H1 (cell line): Measurements from ENCODE around the gene COLEC12. TPM values are rescaled to one million over a fixed set of nuclear protein-coding genes. Genes with fewer than 3 reads are reported as not detected.

Experiments
- CTCF ChIA-PET: fragments of 300-600 bp; sonication (Branson Sonifier 250); formaldehyde crosslinking; loops from one replicate; lab custom pipeline; 2021; ENCODE audit not compliant: partially characterized antibody; lab: Charles Lee
- POLR2A ChIA-PET: fragments of 300-600 bp; sonication (Branson Sonifier 250); formaldehyde crosslinking; loops from one replicate; lab custom pipeline; 2021; ENCODE audit warnings: inconsistent platforms; ENCODE audit not compliant: partially characterized antibody; lab: Charles Lee
- DNase-seq, 2 experiments: peaks; one replicate each; pipeline versions ENCODE4 v3.0.0 to v3.0.0-alpha.2; 2010 to 2022; ENCODE audit warnings: low spot score in 2 of 2, low read depth in 1 of 2, mixed read lengths in 1 of 2
- FAIRE-seq: peaks from 2 replicates; lab custom pipeline; 2011; peaks lifted over from hg19 to GRCh38; lab: Jason Lieb, UNC
- H2AFZ ChIP-seq: 2 replicates; pipeline ENCODE4 v1.8.1; 2012; ENCODE audit warnings: low read length, inconsistent platforms
- H2AK5ac ChIP-seq: 2 replicates; pipeline ENCODE4 v1.6.1; 2013; ENCODE audit warnings: low read depth, low read length
- H2BK120ac ChIP-seq: replicated peaks from 2 replicates; pipeline ENCODE3; 2013; ENCODE audit warnings: low read depth, low read length, inconsistent platforms
- H2BK12ac ChIP-seq: 2 replicates; pipeline ENCODE4 v1.6.1; 2013; ENCODE audit warnings: low read depth, low read length
- H2BK15ac ChIP-seq: 2 replicates; pipeline ENCODE4 v1.6.1; 2013; ENCODE audit warnings: low read length
- H2BK20ac ChIP-seq: 2 replicates; pipeline ENCODE4 v1.6.1; 2013; ENCODE audit warnings: low read length
- H2BK5ac ChIP-seq: 2 replicates; pipeline ENCODE4 v1.6.1; 2013; ENCODE audit warnings: low read depth, low read length
- H3K14ac ChIP-seq: 2 replicates; pipeline ENCODE4 v1.6.1; 2013; ENCODE audit warnings: inconsistent platforms; ENCODE audit not compliant: insufficient read length
- H3K18ac ChIP-seq: 2 replicates; pipeline ENCODE4 v1.6.1; 2013; ENCODE audit warnings: low read length; ENCODE audit errors: extremely low read depth
- H3K23ac ChIP-seq: 2 replicates; pipeline ENCODE4 v1.6.1; 2013; ENCODE audit warnings: inconsistent platforms; ENCODE audit not compliant: insufficient read length
- H3K23me2 ChIP-seq: 2 replicates; pipeline ENCODE4 v1.6.1; 2013; ENCODE audit warnings: low read depth, low read length
- H3K27ac ChIP-seq: 2 replicates; pipeline ENCODE4 v1.6.1; 2011; ENCODE audit warnings: low read depth, low read length, inconsistent platforms
- H3K27me3 ChIP-seq, 4 experiments: replicated peaks in 1 of 4; 1 replicate in 1 of 4; 2 replicates in 3 of 4; pipeline versions ENCODE4 v1.6.1 to v1.8.1; 2011 to 2013; ENCODE audit warnings: low read length in 3 of 4, mild to moderate bottlenecking in 3 of 4, inconsistent platforms in 2 of 4, mixed read lengths in 2 of 4, moderate library complexity in 1 of 4; ENCODE audit not compliant: control insufficient read depth in 3 of 4, insufficient read depth in 3 of 4; ENCODE audit errors: extremely low read depth in 1 of 4
- H3K36me3 ChIP-seq, 4 experiments: 2 replicates each; pipeline versions ENCODE4 v1.6.1 to v1.8.1; 2011 to 2013; ENCODE audit warnings: mild to moderate bottlenecking in 4 of 4, low read length in 3 of 4, moderate library complexity in 2 of 4, control low read depth in 1 of 4, inconsistent platforms in 1 of 4; ENCODE audit not compliant: insufficient read depth in 4 of 4, control insufficient read depth in 2 of 4
- H3K4ac ChIP-seq: replicated peaks from 2 replicates; pipeline ENCODE3; 2013; ENCODE audit warnings: low read length, low read depth, mixed read lengths, inconsistent platforms; ENCODE audit not compliant: insufficient read length
- H3K4me1 ChIP-seq, 4 experiments: replicated peaks in 1 of 4; 1 replicate in 1 of 4; 2 replicates in 3 of 4; pipeline versions ENCODE4 v1.6.1 to v1.8.1; 2011 to 2013; ENCODE audit warnings: low read length in 3 of 4, inconsistent platforms in 2 of 4, mixed read lengths in 1 of 4; ENCODE audit not compliant: insufficient read depth in 4 of 4, control insufficient read depth in 3 of 4
- H3K4me2 ChIP-seq, 2 experiments: 2 replicates each; pipeline versions ENCODE4 v1.6.1 to v1.8.1; 2011 to 2013; ENCODE audit warnings: low read depth in 2 of 2, low read length in 2 of 2, control low read depth in 1 of 2, inconsistent platforms in 1 of 2, mild to moderate bottlenecking in 1 of 2; ENCODE audit not compliant: insufficient read depth in 1 of 2
- H3K4me3 ChIP-seq, 4 experiments: fragments of 200-600, 300-600 bp in 1 of 4; sonication (generic), shearing (Covaris generic), sonication (Bioruptor Twin) in 1 of 4; 2 replicates each; pipeline versions ENCODE4 v1.5.1 to v1.8.1; 2011 to 2016; ENCODE audit warnings: low read length in 4 of 4, low read depth in 3 of 4, control low read depth in 2 of 4, inconsistent platforms in 2 of 4, mild to moderate bottlenecking in 2 of 4, mixed read lengths in 1 of 4, moderate library complexity in 1 of 4; ENCODE audit not compliant: insufficient read depth in 2 of 4; ENCODE audit errors: extremely low read depth in 1 of 4
- H3K56ac ChIP-seq: replicated peaks from 2 replicates; pipeline ENCODE3; 2013; ENCODE audit warnings: low read depth, mild to moderate bottlenecking, mixed read lengths, low read length, inconsistent platforms; ENCODE audit not compliant: insufficient read length
- H3K79me1 ChIP-seq: 2 replicates; pipeline ENCODE4 v1.6.1; 2013; ENCODE audit warnings: low read depth, low read length, control low read depth
- H3K79me2 ChIP-seq, 2 experiments: 2 replicates each; pipeline versions ENCODE4 v1.6.1 to v1.8.1; 2012 to 2013; ENCODE audit warnings: low read length in 2 of 2, mild to moderate bottlenecking in 2 of 2, inconsistent platforms in 1 of 2; ENCODE audit not compliant: insufficient read depth in 2 of 2, control insufficient read depth in 1 of 2
- H3K9ac ChIP-seq, 4 experiments: replicated peaks in 1 of 4; 1 replicate in 1 of 4; 2 replicates in 3 of 4; pipeline versions ENCODE4 v1.6.1 to v1.8.1; 2011 to 2013; ENCODE audit warnings: low read depth in 3 of 4, low read length in 3 of 4, control low read depth in 2 of 4, mild to moderate bottlenecking in 2 of 4, moderate library complexity in 2 of 4, inconsistent platforms in 1 of 4; ENCODE audit errors: extremely low read depth in 1 of 4
- H3K9me3 ChIP-seq, 2 experiments: 2 replicates each; pipeline versions ENCODE4 v1.6.1 to v1.8.1; 2012 to 2013; ENCODE audit warnings: mild to moderate bottlenecking in 2 of 2, moderate library complexity in 2 of 2, control low read depth in 1 of 2, inconsistent platforms in 1 of 2, low read depth in 1 of 2, low read length in 1 of 2, mixed read lengths in 1 of 2; ENCODE audit not compliant: insufficient read depth in 2 of 2
- H4K20me1 ChIP-seq, 2 experiments: replicated peaks in 1 of 2; 2 replicates each; pipeline versions ENCODE3 to v1.8.1; 2011 to 2013; ENCODE audit warnings: inconsistent platforms in 2 of 2, low read length in 2 of 2, mild to moderate bottlenecking in 1 of 2; ENCODE audit not compliant: insufficient read depth in 2 of 2, control insufficient read depth in 1 of 2
- H4K5ac ChIP-seq: 2 replicates; pipeline ENCODE4 v1.6.1; 2013; ENCODE audit warnings: low read length, low read depth, mixed read lengths, inconsistent platforms; ENCODE audit not compliant: insufficient read length
- H4K8ac ChIP-seq: 2 replicates; pipeline ENCODE4 v1.8.0; 2013; ENCODE audit warnings: mild to moderate bottlenecking, moderate library complexity, low read length, inconsistent platforms; ENCODE audit not compliant: insufficient read depth; ENCODE audit errors: extremely low read depth
- H4K91ac ChIP-seq: replicated peaks from 2 replicates; pipeline ENCODE3; 2013; ENCODE audit warnings: low read length, mixed read lengths, inconsistent platforms; ENCODE audit not compliant: insufficient read length
- CBX8 ChIP-seq: fragments of 300-800, 300-1000 bp; sonication (generic); IDR thresholded peaks from 2 replicates; pipeline ENCODE4 v1.7.1; 2016; ENCODE audit warnings: low read depth, low read length, borderline replicate concordance
- CHD1 ChIP-seq: IDR thresholded peaks from 2 replicates; pipeline ENCODE4 v1.6.1; 2012; ENCODE audit warnings: low read depth, low read length, improper control_type of control experiment
- CREB1 ChIP-seq: IDR thresholded peaks from 2 replicates; pipeline ENCODE4 v1.6.1; 2012; ENCODE audit warnings: inconsistent platforms
- EP300 ChIP-seq, 2 experiments: IDR thresholded peaks; 1 replicate in 1 of 2; 2 replicates in 1 of 2; pipeline ENCODE4 v1.6.1; 2011 to 2012; ENCODE audit warnings: low read depth in 2 of 2, low read length in 2 of 2, mild to moderate bottlenecking in 2 of 2, borderline replicate concordance in 1 of 2, inconsistent platforms in 1 of 2, moderate library complexity in 1 of 2
- EZH2 ChIP-seq: fragments of 200-600 bp; sonication (generic); IDR thresholded peaks from 2 replicates; pipeline ENCODE4 v1.7.1; 2012; ENCODE audit warnings: low read depth, mild to moderate bottlenecking, moderate library complexity, low read length, inconsistent platforms; ENCODE audit not compliant: severe bottlenecking
- FOSL1 ChIP-seq: IDR thresholded peaks from 2 replicates; pipeline ENCODE4 v1.6.1; 2011; ENCODE audit warnings: mild to moderate bottlenecking, low read depth, low read length, moderate library complexity; ENCODE audit not compliant: insufficient read depth
- HDAC2 ChIP-seq, 2 experiments: fragments of 300-600 bp in 1 of 2; sonication (generic) in 1 of 2; IDR thresholded peaks; 2 replicates each; pipeline ENCODE4 v1.6.1; 2011 to 2012; ENCODE audit warnings: low read depth in 2 of 2, low read length in 2 of 2, mild to moderate bottlenecking in 2 of 2, moderate library complexity in 2 of 2, borderline replicate concordance in 1 of 2, inconsistent platforms in 1 of 2
- JUND ChIP-seq: IDR thresholded peaks from 2 replicates; pipeline ENCODE4 v1.6.1; 2011; ENCODE audit warnings: mild to moderate bottlenecking, improper control_type of control experiment, low read length
- KDM4A ChIP-seq: IDR thresholded peaks from one replicate; pipeline ENCODE4 v1.7.1; 2012; ENCODE audit warnings: low read depth, mild to moderate bottlenecking, moderate library complexity, low read length, inconsistent platforms; ENCODE audit not compliant: severe bottlenecking
- RAD21 ChIP-seq, 2 experiments: IDR thresholded peaks in 1 of 2; conservative IDR thresholded peaks in 1 of 2; 2 replicates each; pipeline ENCODE4 v1.6.1; 2011; ENCODE audit warnings: low read depth in 2 of 2, low read length in 2 of 2, improper control_type of control experiment in 1 of 2, inconsistent platforms in 1 of 2, mild to moderate bottlenecking in 1 of 2, moderate library complexity in 1 of 2
- SP1 ChIP-seq: IDR thresholded peaks from 2 replicates; pipeline ENCODE4 v1.6.1; 2011; ENCODE audit warnings: low read depth, low read length
- SUZ12 ChIP-seq: fragments of 200-600 bp; sonication (generic); IDR thresholded peaks from 2 replicates; pipeline ENCODE4 v1.6.1; 2012; ENCODE audit warnings: mild to moderate bottlenecking, inconsistent platforms, low read length, moderate library complexity, mixed read lengths
- TCF12 ChIP-seq: IDR thresholded peaks from 2 replicates; pipeline ENCODE4 v1.6.1; 2011; ENCODE audit warnings: low read depth, mild to moderate bottlenecking, low read length
- TEAD4 ChIP-seq: IDR thresholded peaks from 2 replicates; pipeline ENCODE4 v1.6.1; 2012; ENCODE audit warnings: low read depth, low read length, inconsistent platforms, mixed read lengths
- WGBS, 2 experiments: shearing (Covaris generic) in 1 of 2; methylation state at CpG; one replicate each; pipeline versions ENCODE4 v1.1.6 to v1.1.7; 2013 to 2015; ENCODE audit warnings: low lambda C conversion rate in 2 of 2, mixed read lengths in 2 of 2, inconsistent platforms in 1 of 2, low coverage in 1 of 2, missing lambda C conversion rate in 1 of 2; ENCODE audit not compliant: insufficient replicate concordance in 2 of 2, insufficient coverage in 1 of 2, insufficient read length in 1 of 2; ENCODE audit errors: extremely low coverage in 1 of 2, missing lambda C conversion rate in 1 of 2; 5-methylcytosine and 5-hydroxymethylcytosine counted together
- polyA plus RNA-seq, 7 experiments: library from polyadenylated mRNA; depleted of rRNA in 3 of 7; stranded (reverse) in 5 of 7; unstranded in 2 of 7; fragments of >200 nt in 5 of 7; fragments of 200-250 nt in 2 of 7; gene quantifications; 1 replicate in 5 of 7; 2 replicates in 1 of 7; 4 replicates in 1 of 7; pipeline versions ENCODE4 v1.2.1 to v1.2.3, GENCODE V29; 2011 to 2013; ENCODE audit warnings: missing spikeins in 2 of 7, mixed read lengths in 2 of 7
- total RNA-seq: library from RNA; stranded (reverse); fragmentation: NEBNext Ultra II Directional; extraction: Animal tissue kit (Norgen Biotek cat#: 25700); gene quantifications from 2 replicates; pipeline ENCODE4 v1.2.1, GENCODE V29; 2021

The COLEC12 gene
- total and polyA plus RNA-seq, 2 of the 8 experiments (the other 6 are each of a cell fraction or from before 2014, with no cell fraction given) = 0.44 to 2.3 TPM

- FAIRE-seq (no peak), DNase-seq (no peak)
- H2BK12ac ChIP-seq = no peak overlapping the region
- POLR2A ChIA-PET = no interaction called here
- no peak overlapping the region for H3K23ac ChIP-seq
- no peak overlapping the region for H3K14ac ChIP-seq
- no peak overlapping the region for H3K18ac ChIP-seq
- no peaks in the 10 kb centered on the region for H3K79me2 ChIP-seq
- no peak overlapping the region for H4K5ac ChIP-seq
- no peak overlapping the region for H3K4me3 ChIP-seq
- H2BK120ac ChIP-seq = no peak overlapping the region
- no peak overlapping the region for H3K56ac ChIP-seq
- H4K20me1 ChIP-seq = no peaks in the 10 kb centered on the region
- no peak overlapping the region for H2BK5ac ChIP-seq
- no peak overlapping the region for H2AFZ ChIP-seq
- no peak overlapping the region for H2BK20ac ChIP-seq
- no peaks in the 10 kb centered on the region for H3K27me3 ChIP-seq
- H2AK5ac ChIP-seq = no peak overlapping the region
- CTCF ChIA-PET = interaction anchor here (0.6 to 1.8 kb wide), 3 partner anchors 13 to 439 kb away, joined by 3 to 6 read pairs (median 3); no protein-coding TSS in a partner anchor
- H3K23me2 ChIP-seq = no peaks in the 10 kb centered on the region
- WGBS, 2 experiments = 93% methylated on average over 11 of the region's 11 CpGs; no CpG with 5 or more reads in 1 of the 2 experiments
- no peaks in the 10 kb centered on the region for H3K4me1 ChIP-seq
- H2BK15ac ChIP-seq = no peak overlapping the region
- no peaks in the 10 kb centered on the region for H3K36me3 ChIP-seq
- H3K4ac ChIP-seq = no peak overlapping the region
- no peak overlapping the region for H3K27ac ChIP-seq
- no peaks in the 10 kb centered on the region for H3K79me1 ChIP-seq
- no peak overlapping the region for H3K4me2 ChIP-seq
- no peak overlapping the region for H4K8ac ChIP-seq
- H3K9ac ChIP-seq = no peak overlapping the region
- H4K91ac ChIP-seq = no peak overlapping the region
- 0 out of 4 replicates have a peak, but pooled peaks cover 0 to 2% of the 10 kb centered on the region in 2 experiments for H3K9me3 ChIP-seq
- no peak for TF ChIP-seq TCF12
- TF ChIP-seq EZH2 = no peak
- no peak for TF ChIP-seq JUND
- no peak for TF ChIP-seq HDAC2 (IDR thresholded peaks at IDR 0.05; ENCODE audit: borderline replicate concordance in 1 of 2, low read depth in 2 of 2, low read length in 2 of 2)
- no peak for TF ChIP-seq SP1
- TF ChIP-seq CBX8 = no peak
- TF ChIP-seq CHD1 = no peak
- no peak for TF ChIP-seq EP300 (IDR thresholded peaks at IDR 0.05; ENCODE audit: borderline replicate concordance in 1 of 2, low read depth in 2 of 2, low read length in 2 of 2)
- no peak for TF ChIP-seq CREB1
- TF ChIP-seq RAD21 (IDR thresholded peaks at IDR 0.05 in 1 of 2, conservative IDR thresholded peaks at IDR 0.05 in 1 of 2; ENCODE audit: low read depth in 2 of 2, low read length in 2 of 2) = no peak
- TF ChIP-seq TEAD4 = no peak
- TF ChIP-seq FOSL1 = no peak
- TF ChIP-seq SUZ12 = no peak
- TF ChIP-seq KDM4A = no peak
These were observed 37.1 kb downstream of the COLEC12 start for GRCh38 chr18:463403-463802.
